ENCODE data around the gene ZNF544. TPM values are rescaled to one million over a fixed set of nuclear protein-coding genes. Genes with fewer than 3 reads are reported as not detected.
A peak's percentile ranks its signal among the peaks of the same experiment; 100 is the strongest.

Gene ZNF544
- 10 to 100 TPM; 17.6 to 29.9 TPM for total RNA-seq
- long read RNA-seq, partial matches to known transcripts: 3 of 12 reads
- long read RNA-seq, other reads (novel, unspliced or antisense): 6 of 12 reads

GRCh38 chr19:58228585-58229254, at the start of gene ZNF544:
Gene ZNF544, plus strand, starts transcription at chr19:58228914. Its CDS starts 15,110 bp downstream, at chr19:58244024.
- intact Hi-C loops (cut with DNase I, micrococcal nuclease): no loop called here
- peak; percentile 99 for ATAC-seq
- peak; percentile 78 to 88 for DNase-seq

DNA sequence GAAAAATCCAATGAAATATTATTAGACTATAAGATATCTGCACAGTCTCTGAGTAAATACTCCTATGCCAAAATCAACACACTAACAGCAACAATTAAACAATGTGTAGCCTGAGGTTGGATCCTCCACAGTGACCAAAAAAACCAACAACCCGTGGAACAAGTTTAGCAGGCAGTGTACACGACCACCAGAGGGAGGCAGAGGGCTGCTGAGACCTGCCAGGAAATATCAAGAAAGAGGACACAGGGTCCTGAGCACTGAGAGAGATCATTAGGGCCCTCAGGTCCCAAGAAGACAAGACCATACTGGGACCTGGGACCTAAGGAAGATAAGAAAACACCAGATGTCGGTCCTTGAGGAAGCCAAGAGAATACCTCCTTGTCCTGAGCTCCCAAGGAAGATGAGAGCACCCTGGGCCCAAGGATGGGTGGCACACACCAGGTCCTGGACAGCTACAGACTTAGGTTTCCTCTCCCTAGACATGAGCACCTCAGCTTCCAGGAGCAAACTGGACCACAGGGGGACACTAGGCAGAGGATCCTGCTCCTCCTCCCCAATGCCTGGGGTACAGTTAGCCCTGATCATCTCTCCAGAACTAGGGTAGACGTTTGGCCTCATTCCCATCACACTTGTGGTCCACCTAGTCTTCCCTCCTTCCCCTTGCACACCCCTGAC, 46.7 kb upstream of the ZNF544 start:
- DNase-seq: peak in 1 of 2 donors; percentile 50
- intact Hi-C loops (cut with DNase I, micrococcal nuclease): no loop called here
- ATAC-seq: no peak

DNA sequence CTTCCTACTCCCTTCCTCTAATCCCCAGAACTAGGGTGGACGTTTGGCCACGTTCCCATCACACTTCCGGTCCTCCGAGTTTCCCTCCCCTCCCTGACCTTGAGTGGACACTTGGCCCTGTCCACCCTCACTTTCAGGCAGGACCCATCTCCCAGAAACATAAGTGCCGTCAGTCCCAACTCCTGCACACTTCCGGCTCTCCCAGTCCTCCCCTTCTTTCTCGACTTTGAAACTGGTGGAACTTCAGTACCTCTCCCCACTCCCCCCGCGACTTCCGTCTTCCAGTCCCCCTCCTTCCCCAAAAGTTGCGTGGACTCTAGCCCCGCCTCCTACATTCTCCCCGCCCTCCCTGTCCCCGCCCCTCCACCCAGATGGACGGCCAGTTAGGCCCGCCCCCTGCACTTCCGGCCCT, 46.1 kb upstream of the ZNF544 start:
- no peak for ATAC-seq
- DNase-seq: no peak
- intact Hi-C loops (cut with DNase I, micrococcal nuclease): no loop called here

DNA sequence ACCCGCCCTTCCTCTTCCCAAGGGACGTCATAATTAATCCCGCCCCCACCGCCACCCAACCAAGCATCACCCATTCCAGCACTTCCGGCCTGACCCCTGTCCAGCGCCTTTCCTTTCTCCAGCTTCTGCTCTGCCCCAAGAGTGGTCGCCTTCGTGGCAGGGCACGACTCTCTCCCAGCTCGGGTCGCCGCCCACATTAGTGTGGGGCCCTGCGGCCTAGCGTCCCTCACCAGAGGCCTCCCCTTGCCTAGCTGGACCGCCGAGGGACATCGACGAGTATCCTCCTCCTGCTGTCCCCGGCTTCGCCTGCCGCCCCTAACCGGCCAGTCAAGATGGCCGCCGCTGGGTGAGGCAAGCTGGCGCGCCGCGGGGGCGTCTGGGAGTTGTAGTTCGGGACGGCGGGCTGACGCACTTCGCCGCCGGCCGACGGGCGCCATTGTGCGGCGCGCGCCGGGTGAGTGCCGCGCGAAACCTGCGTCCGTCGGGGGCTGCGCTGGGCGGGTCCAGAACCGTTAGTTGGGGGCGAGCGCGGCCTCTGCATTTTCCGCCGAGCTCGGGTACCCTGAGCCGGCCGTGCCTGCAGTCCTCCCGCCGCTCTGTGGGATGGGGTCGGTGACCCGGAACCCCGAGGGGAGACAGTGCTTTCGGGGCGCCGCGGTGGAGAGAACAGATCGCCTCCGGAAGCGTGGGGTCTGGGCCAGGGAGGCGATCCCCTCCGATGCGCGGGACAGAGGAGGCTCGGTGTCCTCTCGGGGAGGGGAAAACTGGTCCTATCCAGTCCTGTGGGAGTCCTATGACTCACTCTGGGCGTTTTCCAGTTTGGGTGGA, 45.5 kb upstream of the ZNF544 start, which contains the start of gene ZNF274:
ZNF274 (plus strand) TSS at position 73 of the 828 bp plus-strand sequence. CDS start 905 bp downstream, outside the sequence.
- peak; percentile 95 for DNase-seq
- peak; percentile 93 for ATAC-seq
- intact Hi-C loops (cut with DNase I, micrococcal nuclease): no loop called here

GRCh38 chr19:58183817-58184215, 44.9 kb upstream of the ZNF544 start:
- no peak for DNase-seq
- no peak for ATAC-seq
- intact Hi-C loops (cut with DNase I, micrococcal nuclease): no loop called here

DNA sequence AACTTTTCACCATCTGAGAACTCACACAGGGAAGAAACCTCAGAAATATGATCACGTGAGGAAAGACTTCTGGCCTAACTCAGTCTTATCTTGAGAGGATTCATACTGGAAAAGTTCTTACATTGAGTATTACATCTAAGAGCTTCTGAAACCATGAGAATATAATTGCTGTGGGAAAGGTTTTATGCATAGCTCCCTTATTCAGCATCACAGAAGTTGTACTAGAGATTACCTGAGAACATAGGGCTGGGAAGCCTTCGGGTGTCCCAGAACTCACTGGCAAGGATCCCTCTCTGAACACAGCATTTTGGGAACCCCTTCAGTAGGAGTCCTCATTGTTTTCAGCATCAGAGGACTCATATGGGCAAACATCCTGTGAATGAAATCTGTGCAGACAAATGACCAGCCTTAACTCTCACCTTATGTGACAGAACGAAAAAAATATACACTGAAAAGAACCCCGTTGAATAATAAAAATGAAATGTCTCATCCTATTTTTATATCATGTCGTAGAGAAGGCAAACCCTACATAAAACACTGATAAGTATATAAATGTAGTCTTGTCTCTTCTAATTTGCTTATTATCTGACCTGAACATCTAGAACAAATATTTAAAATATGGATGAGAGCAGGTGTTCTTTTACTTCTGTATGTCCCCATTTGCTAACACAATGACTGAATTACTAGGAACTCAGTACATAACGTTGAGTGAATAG, 31.7 kb upstream of the ZNF544 start:
- DNase-seq: no peak
- no peak for ATAC-seq
- intact Hi-C loops (cut with DNase I, micrococcal nuclease): no loop called here

DNA sequence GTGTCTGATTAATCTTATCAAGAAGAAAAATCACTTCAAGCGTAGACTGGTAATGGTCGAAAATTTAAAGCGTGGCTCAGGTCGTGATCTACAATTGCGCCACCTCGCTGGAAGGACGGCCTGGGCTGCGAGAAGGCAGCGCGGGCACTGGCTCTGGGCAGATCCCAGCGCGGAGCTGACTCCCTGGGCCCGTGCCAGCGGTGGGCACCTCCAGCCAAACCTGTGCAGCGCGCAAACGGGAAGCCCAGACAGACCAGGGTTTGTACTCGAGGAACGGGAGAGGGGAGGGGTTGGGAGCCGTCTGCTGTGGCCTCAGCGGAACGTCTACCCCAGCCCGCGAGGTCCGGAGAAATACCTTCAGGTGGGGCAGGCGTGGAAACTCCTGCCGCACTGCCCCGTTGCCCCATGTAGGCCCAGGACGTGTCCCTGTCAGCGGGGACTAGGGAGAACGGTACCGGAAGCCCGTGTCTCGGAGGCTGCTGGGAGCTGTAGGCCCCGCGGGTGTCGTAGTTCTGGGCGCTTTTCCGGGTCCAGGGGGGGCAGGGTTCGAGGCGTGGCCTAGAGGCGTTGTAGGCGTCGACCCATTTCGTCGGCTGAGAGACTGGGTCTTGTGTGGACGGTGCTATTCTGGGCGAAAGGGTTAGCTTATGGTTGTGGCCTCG, 24.8 kb upstream of the ZNF544 start:
- DNase-seq (no peak), ATAC-seq (no peak)
- intact Hi-C loops (cut with DNase I, micrococcal nuclease): no loop called here

DNA sequence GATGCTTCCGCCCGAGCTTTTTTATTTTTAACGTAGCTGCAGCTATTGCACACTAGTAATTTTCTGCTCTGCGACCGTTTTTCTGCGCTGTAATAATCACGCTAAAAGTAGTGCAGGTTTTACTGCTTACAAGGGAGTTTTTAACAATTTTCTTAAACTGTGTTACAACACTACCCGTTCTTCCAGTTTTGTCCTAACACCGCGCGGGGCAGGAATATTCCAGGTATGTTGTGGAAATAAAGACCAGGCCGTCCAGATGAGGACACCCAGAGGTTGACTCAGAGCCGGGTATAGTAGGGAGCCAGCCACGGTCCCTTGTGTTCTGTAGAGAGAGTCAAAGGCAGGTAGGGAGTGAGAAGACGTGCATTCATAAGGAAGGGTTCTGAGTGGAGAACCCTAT, 24.1 kb upstream of the ZNF544 start:
- ATAC-seq (no peak), DNase-seq (no peak)
- intact Hi-C loops (cut with DNase I, micrococcal nuclease): no loop called here

- intact Hi-C loops (cut with DNase I, micrococcal nuclease): no loop called here
- DNase-seq: no peak
- no peak for ATAC-seq
These were observed 19.1 kb upstream of the ZNF544 start for GRCh38 chr19:58209577-58209976.

DNA sequence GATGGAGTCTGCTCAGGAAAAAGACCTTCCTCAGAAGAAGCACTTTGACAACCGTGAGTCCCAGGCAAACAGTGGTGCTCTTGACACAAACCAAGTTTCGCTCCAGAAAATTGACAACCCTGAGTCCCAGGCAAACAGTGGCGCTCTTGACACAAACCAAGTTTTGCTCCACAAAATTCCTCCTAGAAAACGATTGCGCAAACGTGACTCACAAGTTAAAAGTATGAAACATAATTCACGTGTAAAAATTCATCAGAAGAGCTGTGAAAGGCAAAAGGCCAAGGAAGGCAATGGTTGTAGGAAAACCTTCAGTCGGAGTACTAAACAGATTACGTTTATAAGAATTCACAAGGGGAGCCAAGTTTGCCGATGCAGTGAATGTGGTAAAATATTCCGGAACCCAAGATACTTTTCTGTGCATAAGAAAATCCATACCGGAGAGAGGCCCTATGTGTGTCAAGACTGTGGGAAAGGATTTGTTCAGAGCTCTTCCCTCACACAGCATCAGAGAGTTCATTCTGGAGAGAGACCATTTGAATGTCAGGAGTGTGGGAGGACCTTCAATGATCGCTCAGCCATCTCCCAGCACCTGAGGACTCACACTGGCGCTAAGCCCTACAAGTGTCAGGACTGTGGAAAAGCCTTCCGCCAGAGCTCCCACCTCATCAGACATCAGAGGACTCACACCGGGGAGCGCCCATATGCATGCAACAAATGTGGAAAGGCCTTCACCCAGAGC, 16.2 kb upstream of the ZNF544 start:
- ATAC-seq (no peak), DNase-seq (no peak)
- intact Hi-C loops (cut with DNase I, micrococcal nuclease): no loop called here

- intact Hi-C loops (cut with DNase I, micrococcal nuclease): no loop called here
These were observed 15.7 kb upstream of the ZNF544 start for GRCh38 chr19:58213075-58213369.

DNA sequence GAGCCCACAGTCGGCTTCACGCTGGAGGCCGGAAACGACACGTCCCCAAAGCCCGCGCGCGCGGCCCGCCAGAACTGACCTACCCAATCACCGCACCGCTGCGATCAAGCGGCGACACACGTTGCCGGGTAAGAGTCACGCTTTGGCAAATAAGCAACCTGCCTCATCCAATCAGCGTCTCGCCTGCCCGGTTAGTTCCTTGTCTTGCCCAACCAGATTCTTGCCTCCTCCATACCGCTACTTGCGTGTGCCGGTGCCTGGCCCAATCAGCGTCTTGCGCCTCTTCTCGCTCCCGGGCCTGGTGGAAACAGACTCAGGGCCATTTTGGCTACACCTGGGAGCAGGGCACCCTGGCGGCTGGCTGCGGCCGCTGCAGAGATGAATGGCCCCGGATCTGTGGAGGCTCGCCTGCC, 11.6 kb upstream of the ZNF544 start:
- DNase-seq (no peak), ATAC-seq (no peak)
- intact Hi-C loops (cut with DNase I, micrococcal nuclease): no loop called here

More at GRCh38 chr19:58213075-58213369, 15.7 kb upstream of the ZNF544 start:
- ATAC-seq: no peak
- DNase-seq: no peak

DNA sequence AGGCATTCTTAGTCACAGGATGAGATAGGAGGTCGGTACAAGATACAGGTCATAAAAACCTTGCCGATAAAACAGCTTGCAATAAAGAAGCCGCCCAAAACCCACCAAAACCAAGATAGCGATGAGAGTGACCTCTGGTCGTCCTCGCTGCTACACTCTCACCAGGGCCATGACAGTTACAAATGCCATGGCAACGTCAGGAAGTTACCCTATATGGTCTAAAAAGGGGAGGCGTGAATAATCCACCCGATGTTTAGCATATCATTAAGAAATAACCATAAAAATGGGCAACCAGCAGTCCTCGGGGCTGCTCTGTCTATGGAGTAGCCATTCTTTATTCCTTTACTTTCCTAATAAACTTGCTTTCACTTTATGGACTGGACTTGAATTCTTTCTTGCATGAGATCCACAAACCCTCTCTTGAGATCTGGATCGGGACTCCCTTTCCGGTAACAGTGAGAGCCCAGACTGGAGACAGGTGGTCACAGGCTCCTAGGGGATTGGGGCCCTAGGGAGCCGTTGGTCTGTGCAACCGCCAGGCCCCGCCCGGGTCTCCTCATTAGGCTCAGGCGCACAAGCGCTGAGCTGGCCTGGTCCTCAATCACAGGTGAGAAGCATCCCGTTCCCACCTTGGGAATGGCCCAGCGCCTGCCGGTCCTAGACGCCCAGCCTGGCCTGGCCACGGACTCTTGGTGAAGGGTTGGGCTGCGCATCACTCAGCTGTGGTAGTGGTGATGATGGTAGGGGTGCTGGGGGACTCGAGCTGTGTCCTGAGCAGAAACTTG, 10.9 kb upstream of the ZNF544 start:
- DNase-seq (no peak), ATAC-seq (no peak)
- intact Hi-C loops (cut with DNase I, micrococcal nuclease): no loop called here

- DNase-seq (no peak), ATAC-seq (peak; percentile 36)
- intact Hi-C loops (cut with DNase I, micrococcal nuclease): no loop called here
These were observed 9.8 kb upstream of the ZNF544 start for GRCh38 chr19:58218899-58219298.

GRCh38 chr19:58227964-58228584, 640 bp upstream of the ZNF544 start:
- no peak for ATAC-seq
- no peak for DNase-seq
- intact Hi-C loops (cut with DNase I, micrococcal nuclease): no loop called here

- DNase-seq (peak in 1 of 2 donors; percentile 14), ATAC-seq (peak; percentile 38)
- intact Hi-C loops (cut with DNase I, micrococcal nuclease): no loop called here
These were observed 533 bp downstream of the ZNF544 start for GRCh38 chr19:58229255-58229639.

- no peak for DNase-seq
- intact Hi-C loops (cut with DNase I, micrococcal nuclease): no loop called here
These were observed 8.6 kb downstream of the ZNF544 start for GRCh38 chr19:58237324-58237723.

More at GRCh38 chr19:58237324-58237723, 8.6 kb downstream of the ZNF544 start:
- no peak for ATAC-seq

All from left colon (tissue), 2 donors.